Activated CD4-positive, CD25-positive, alpha-beta regulatory T cell treated with anti-CD3 and anti-CD28 coated beads, Interleukin-2, amount 50 U/mL, for 72 hours (primary cell): ENCODE measurements around the gene CTSW.

Experiments used
- DNase-seq: peaks from one replicate; pipeline ENCODE4 v3.0.0; 2021

CTSW gene

GRCh38 chr11:65868076-65868667, 11.5 kb upstream of the CTSW start:
- DNase-seq = no peak

GRCh38 chr11:65868907-65869306, 10.7 kb upstream of the CTSW start:
- DNase-seq = no peak

- no peak for DNase-seq
These were observed 9.9 kb upstream of the CTSW start for GRCh38 chr11:65869643-65870306.

- no peak for DNase-seq
These were observed 9.4 kb upstream of the CTSW start for GRCh38 chr11:65870307-65870658.

GRCh38 chr11:65870706-65871681, 8.6 kb upstream of the CTSW start:
- DNase-seq = no peak

- no peak for DNase-seq
These were observed 7.7 kb upstream of the CTSW start for GRCh38 chr11:65871811-65872548.

- DNase-seq = no peak
These were observed 6.9 kb upstream of the CTSW start, which contains the start of gene EFEMP2 for GRCh38 chr11:65872586-65873317. EFEMP2 (minus strand) TSS chr11:65872800; CDS start chr11:65872354, 446 bp downstream.

GRCh38 chr11:65873318-65874156, 6.1 kb upstream of the CTSW start:
- peak; percentile 98 for DNase-seq

- DNase-seq = no peak
These were observed 390 bp downstream of the CTSW start for GRCh38 chr11:65880027-65880426.

GRCh38 chr11:65880844-65881421, 1.3 kb downstream of the CTSW start:
- no peak for DNase-seq

GRCh38 chr11:65882120-65883057, 2.8 kb downstream of the CTSW start:
- no peak for DNase-seq

GRCh38 chr11:65883058-65883761, 3.6 kb downstream of the CTSW start:
- DNase-seq = no peak

- DNase-seq = no peak
These were observed 4.4 kb downstream of the CTSW start for GRCh38 chr11:65883786-65884715.

- peak; percentile 86 for DNase-seq
These were observed 5.1 kb downstream of the CTSW start for GRCh38 chr11:65884716-65885092.

- DNase-seq = no peak
These were observed 5.6 kb downstream of the CTSW start for GRCh38 chr11:65885231-65885630.

- DNase-seq = no peak
These were observed 6.3 kb downstream of the CTSW start for GRCh38 chr11:65885808-65886536.
